ENCODE measurements around the gene MC1R.

MC1R gene

DNA sequence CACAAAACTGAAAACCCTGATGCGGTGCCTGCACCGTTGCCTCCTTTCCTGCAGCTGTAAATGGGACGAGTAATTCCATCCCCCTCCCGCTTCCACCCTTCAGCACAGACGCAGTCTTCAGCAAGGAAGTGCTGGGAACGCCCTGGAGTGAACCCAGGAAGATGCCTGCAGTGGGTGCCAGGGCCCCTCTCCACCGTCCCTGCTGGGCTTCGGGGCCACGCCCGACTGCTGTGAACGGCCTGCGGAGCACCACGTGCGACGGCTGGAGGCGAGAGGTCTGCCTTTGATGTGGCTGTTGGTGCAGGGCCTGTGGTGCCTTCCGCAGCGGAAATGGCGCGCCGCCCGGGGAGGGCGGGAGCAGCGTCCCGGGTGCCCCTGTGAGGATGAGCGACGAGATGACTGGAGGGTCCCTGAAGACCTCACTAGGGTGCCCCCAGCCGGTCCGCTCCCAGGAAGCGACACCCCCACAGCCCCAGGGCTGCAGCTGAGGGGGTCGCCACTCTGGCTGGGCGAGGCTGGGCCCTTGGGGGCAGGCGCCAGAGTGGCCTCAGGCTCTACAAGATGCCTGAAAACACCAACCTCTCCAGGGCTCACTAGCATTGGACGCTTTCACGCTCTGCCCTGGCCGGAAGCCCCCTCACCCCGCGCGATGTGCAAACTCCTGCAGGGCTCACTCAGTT is 749 bp upstream of the MC1R start:
- no peak for TF ChIP-seq CTCF (IDR thresholded peaks at IDR 0.05)
- DNase-seq (ENCODE audit: low spot score): peak; percentile 84
- H3K27ac ChIP-seq: peak overlapping the region; percentile 3 to 74
- H3K4me3 ChIP-seq: peak overlapping the region; percentile 69

GRCh38 chr16:89919535-89920406 is 1.1 kb downstream of the MC1R start:
- no peak for DNase-seq (ENCODE audit: low spot score)
- no peak overlapping the region for H3K4me3 ChIP-seq
- TF ChIP-seq CTCF (IDR thresholded peaks at IDR 0.05): no peak
- no peak overlapping the region for H3K27ac ChIP-seq

GRCh38 chr16:89920723-89921122 is 2.1 kb downstream of the MC1R start:
- TF ChIP-seq CTCF (IDR thresholded peaks at IDR 0.05): no peak
- Histone ChIP-seq H3K27ac (peak overlapping the region in 1 of 2 donors; percentile 92), H3K4me3 (no peak overlapping the region)
- DNase-seq (ENCODE audit: low spot score): no peak

DNA sequence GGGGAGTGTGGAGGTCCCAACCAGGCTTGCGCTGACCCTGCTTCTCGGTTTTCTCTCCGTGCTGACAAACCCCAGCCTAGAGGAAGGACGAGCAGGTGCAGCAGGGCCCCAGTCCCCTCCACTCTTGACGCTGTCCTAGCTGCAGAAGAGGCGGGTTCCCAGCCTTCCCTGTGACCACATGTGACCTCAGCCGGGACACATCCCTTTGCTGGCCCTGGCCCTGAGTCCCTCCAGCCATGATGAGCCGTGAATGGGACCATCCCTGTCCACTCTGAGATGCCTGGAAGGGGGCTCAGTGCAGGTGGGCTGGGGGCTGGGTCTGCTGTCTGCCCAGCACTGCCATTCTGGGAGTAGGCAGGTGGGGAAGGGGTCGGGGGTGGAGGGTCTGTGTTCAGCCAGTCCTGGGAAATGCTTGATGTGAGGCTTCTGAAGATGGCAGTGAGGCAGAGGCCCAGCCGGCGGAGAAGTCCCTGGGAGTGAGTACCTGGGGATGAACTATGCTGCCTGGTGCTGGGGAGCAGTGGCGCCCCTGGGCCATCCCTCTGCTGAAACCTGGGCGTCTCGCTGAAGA is 2.6 kb downstream of the MC1R start:
- TF ChIP-seq CTCF (IDR thresholded peaks at IDR 0.05): no peak
- H3K4me3 ChIP-seq: peak overlapping the region; percentile 81
- DNase-seq (ENCODE audit: low spot score): no peak
- peak overlapping the region; percentile 22 to 92 for H3K27ac ChIP-seq

GRCh38 chr16:89921702-89922476 is 3.2 kb downstream of the MC1R start:
- peak overlapping the region; percentile 22 to 92 for H3K27ac ChIP-seq
- peak; percentile 92 for DNase-seq (ENCODE audit: low spot score)
- no peak for TF ChIP-seq CTCF (IDR thresholded peaks at IDR 0.05)
- peak overlapping the region; percentile 81 for H3K4me3 ChIP-seq

GRCh38 chr16:89922477-89922883 is 3.8 kb downstream of the MC1R start:
- peak overlapping the region; percentile 22 to 92 for H3K27ac ChIP-seq
- DNase-seq (ENCODE audit: low spot score): peak; percentile 91
- TF ChIP-seq CTCF (IDR thresholded peaks at IDR 0.05): no peak
- peak overlapping the region; percentile 81 for H3K4me3 ChIP-seq

Data from coronary artery (tissue), 2 donors.